Neural cell (in vitro differentiated cells): ENCODE data around the gene DNAI1. TPM values are rescaled to one million over a fixed set of nuclear protein-coding genes. Genes with fewer than 3 reads are reported as not detected.

ENCODE experiments used
- H2AFZ ChIP-seq: fragments of 200-600, 300-800 bp; sonication (generic), shearing (Covaris generic); 2 replicates; pipeline ENCODE4 v1.6.0; 2014; ENCODE audit warnings: low read depth, mild to moderate bottlenecking, antibody characterized with exemption, low read length, moderate library complexity
- H3F3A ChIP-seq: fragments of 200-600 bp; shearing (Covaris generic); 2 replicates; pipeline ENCODE4 v1.6.1; 2016; ENCODE audit warnings: mild to moderate bottlenecking, moderate library complexity, mixed read lengths, antibody characterized with exemption, low read length; ENCODE audit not compliant: insufficient read depth, poor library complexity, severe bottlenecking
- H3K27ac ChIP-seq: fragments of 200-600, 300-800 bp; sonication (generic), shearing (Covaris generic); 2 replicates; pipeline ENCODE4 v1.5.1; 2014; ENCODE audit warnings: mild to moderate bottlenecking, low read length, moderate library complexity
- H3K27me3 ChIP-seq: fragments of 300-800, 200-600 bp; sonication (generic), shearing (Covaris generic); 2 replicates; pipeline ENCODE4 v1.6.0; 2014; ENCODE audit warnings: mild to moderate bottlenecking, low read depth, low read length, moderate library complexity; ENCODE audit not compliant: insufficient read depth
- H3K36me3 ChIP-seq: fragments of 300-800, 200-600 bp; sonication (generic), shearing (Covaris generic); 2 replicates; pipeline ENCODE4 v1.5.1; 2014; ENCODE audit warnings: mild to moderate bottlenecking, antibody characterized with exemption, low read length, moderate library complexity; ENCODE audit not compliant: insufficient read depth
- H3K4me2 ChIP-seq: fragments of 300-800, 200-600 bp; sonication (generic), shearing (Covaris generic); 2 replicates; pipeline ENCODE4 v1.6.0; 2014; ENCODE audit warnings: mild to moderate bottlenecking, low read length
- H3K4me3 ChIP-seq: fragments of 300-800, 200-600 bp; sonication (generic), shearing (Covaris generic); 2 replicates; pipeline ENCODE4 v1.5.1; 2014; ENCODE audit warnings: mild to moderate bottlenecking, low read length, moderate library complexity
- H3K79me2 ChIP-seq: fragments of 200-600 bp; shearing (Covaris generic); replicated peaks from 2 replicates; pipeline ENCODE4 v1.6.0; 2014; ENCODE audit warnings: mild to moderate bottlenecking, low read length, moderate library complexity; ENCODE audit not compliant: insufficient read depth
- H3K9ac ChIP-seq: fragments of 300-800, 200-600 bp; sonication (generic), shearing (Covaris generic); 2 replicates; pipeline ENCODE4 v1.6.1; 2016; ENCODE audit warnings: mild to moderate bottlenecking, low read length, mixed read lengths
- H3K9me2 ChIP-seq: fragments of 200-600 bp; shearing (Covaris generic); 2 replicates; pipeline ENCODE4 v1.6.1; 2016; ENCODE audit warnings: mild to moderate bottlenecking, low read length, mixed read lengths; ENCODE audit not compliant: insufficient read depth
- H3K9me3 ChIP-seq: fragments of 200-600, 300-800 bp; sonication (generic), shearing (Covaris generic); 2 replicates; pipeline ENCODE4 v1.6.1; 2016; ENCODE audit warnings: mild to moderate bottlenecking, mixed run types, low read length, moderate library complexity, mixed read lengths
- H4K20me1 ChIP-seq: fragments of 200-600 bp; shearing (Covaris generic); 2 replicates; pipeline ENCODE4 v1.6.1; 2016; ENCODE audit warnings: mild to moderate bottlenecking, mixed run types; ENCODE audit not compliant: insufficient read depth
- CTCF ChIP-seq: fragments of 450-650 bp; IDR thresholded peaks from 2 replicates; pipeline ENCODE4 v1.5.1; 2014; ENCODE audit warnings: antibody characterized with exemption, mild to moderate bottlenecking, moderate library complexity; ENCODE audit not compliant: poor library complexity, severe bottlenecking
- EP300 ChIP-seq: fragments of 450-650 bp; conservative IDR thresholded peaks from 2 replicates; pipeline ENCODE4 v1.6.1; 2014; ENCODE audit warnings: antibody characterized with exemption, mild to moderate bottlenecking, moderate library complexity; ENCODE audit not compliant: poor library complexity, severe bottlenecking
- EZH2 ChIP-seq: fragments of 200-600, 300-800 bp; shearing (Covaris generic), sonication (generic); IDR thresholded peaks from 2 replicates; pipeline ENCODE4 v1.6.1; 2014; ENCODE audit warnings: antibody characterized with exemption, low read length, borderline replicate concordance, mild to moderate bottlenecking; ENCODE audit not compliant: insufficient read depth, poor library complexity, severe bottlenecking
- MXI1 ChIP-seq: fragments of 450-650 bp; conservative IDR thresholded peaks from 2 replicates; pipeline ENCODE4 v1.6.1; 2014; ENCODE audit warnings: antibody characterized with exemption, mild to moderate bottlenecking; ENCODE audit not compliant: poor library complexity, severe bottlenecking
- POLR2AphosphoS5 ChIP-seq: IDR thresholded peaks from 2 replicates; pipeline ENCODE4 v1.6.1; 2012
- RAD21 ChIP-seq: fragments of 450-650 bp; conservative IDR thresholded peaks from 2 replicates; pipeline ENCODE4 v1.6.1; 2014; ENCODE audit warnings: antibody characterized with exemption, mild to moderate bottlenecking, moderate library complexity
- REST ChIP-seq: IDR thresholded peaks from 2 replicates; pipeline ENCODE4 v1.6.1; 2012; ENCODE audit warnings: borderline replicate concordance
- SMC3 ChIP-seq: fragments of 450-650 bp; conservative IDR thresholded peaks from 2 replicates; pipeline ENCODE4 v1.6.1; 2014; ENCODE audit warnings: antibody characterized with exemption, mild to moderate bottlenecking, moderate library complexity; ENCODE audit not compliant: poor library complexity
- TAF1 ChIP-seq: IDR thresholded peaks from 2 replicates; pipeline ENCODE4 v1.6.1; 2012; ENCODE audit warnings: low read depth
- polyA plus RNA-seq: library from polyadenylated mRNA; depleted of rRNA; stranded (reverse); fragments of >200 nt; gene quantifications from 2 replicates; pipeline ENCODE4 v1.2.3, GENCODE V29; 2014

The DNAI1 gene
- polyA plus RNA-seq, 1 donor from 2014 or later, result 0.99 TPM

- Histone ChIP-seq H3K9me3 (no peaks in the 10 kb centered on the region), H3K9me2 (no peaks in the 10 kb centered on the region), H3K27ac (no peak overlapping the region), H3K4me3 (no peak overlapping the region), H3K36me3 (no peaks in the 10 kb centered on the region), H4K20me1 (no peaks in the 10 kb centered on the region), H3K4me2 (no peak overlapping the region), H3F3A (no peaks in the 10 kb centered on the region), H3K79me2 (no peaks in the 10 kb centered on the region), H3K27me3 (no peaks in the 10 kb centered on the region), H3K9ac (no peak overlapping the region), H2AFZ (no peak overlapping the region)
- TF ChIP-seq POLR2AphosphoS5 (no peak), TAF1 (no peak)
Observed at GRCh38 chr9:34544035-34544434, 85.4 kb downstream of the DNAI1 start.

GRCh38 chr9:34545497-34545896, 86.9 kb downstream of the DNAI1 start:
- no peaks in the 10 kb centered on the region for H3K9me2 ChIP-seq
- H3K9me3 ChIP-seq, result no peaks in the 10 kb centered on the region
- no peak overlapping the region for H3K27ac ChIP-seq
- TF ChIP-seq MXI1 (no peak), EP300 (no peak), SMC3 (no peak), REST (no peak), POLR2AphosphoS5 (no peak), CTCF (no peak), EZH2 (no peak), RAD21 (no peak), TAF1 (no peak)
- no peaks in the 10 kb centered on the region for H3F3A ChIP-seq
- no peaks in the 10 kb centered on the region for H3K27me3 ChIP-seq
- H3K36me3 ChIP-seq, result no peaks in the 10 kb centered on the region
- no peak overlapping the region for H3K9ac ChIP-seq
- H3K79me2 ChIP-seq, result no peaks in the 10 kb centered on the region
- H4K20me1 ChIP-seq, result no peaks in the 10 kb centered on the region
- no peak overlapping the region for H2AFZ ChIP-seq
- H3K4me2 ChIP-seq, result no peak overlapping the region
- H3K4me3 ChIP-seq, result no peak overlapping the region
